Peyer's patch (tissue), 4 donors: ENCODE data around the gene ACTN3. TPM values are rescaled to one million over a fixed set of nuclear protein-coding genes. Genes with fewer than 3 reads are reported as not detected.

ENCODE experiments used
- DNase-seq, 3 donors: peaks; one replicate each; pipeline ENCODE4 v3.0.0-alpha.2; 2017 to 2019
- H3K27ac ChIP-seq, 4 donors: fragments of 200-600 bp; sonication (generic); one replicate each; pipeline ENCODE4 v1.5.1; 2016 to 2019
- H3K27me3 ChIP-seq, 2 donors: fragments of 200-600 bp; sonication (generic); one replicate each; pipeline ENCODE4 v1.5.1; 2019
- H3K36me3 ChIP-seq, 3 donors: fragments of 200-600 bp; sonication (generic); one replicate each; pipeline ENCODE4 v1.5.1; 2016 to 2019
- H3K4me1 ChIP-seq, 4 donors: fragments of 200-600 bp; sonication (generic); one replicate each; pipeline ENCODE4 v1.5.1; 2016 to 2019
- H3K4me3 ChIP-seq, 4 donors: fragments of 200-600 bp; sonication (generic); 1 replicate in 3 of 4; 2 replicates in 1 of 4; pipeline ENCODE4 v1.5.1; 2016 to 2019; ENCODE audit warnings: mild to moderate bottlenecking in 1 of 4
- H3K9me3 ChIP-seq, 4 donors: fragments of 200-600 bp; sonication (generic); one replicate each; pipeline ENCODE4 v1.5.1; 2016 to 2019; ENCODE audit warnings: mild to moderate bottlenecking in 1 of 4
- CTCF ChIP-seq, 6 experiments: fragments of 450-650 bp in 4 of 6; fragments of 200-600 bp in 2 of 6; sonication (generic) in 1 of 6; IDR thresholded peaks; one replicate each; pipeline ENCODE4 v1.5.1; 2017 to 2019; ENCODE audit warnings: antibody characterized with exemption in 6 of 6, mild to moderate bottlenecking in 3 of 6, moderate library complexity in 1 of 6
- POLR2A ChIP-seq, 2 donors: fragments of 450-650 bp; IDR thresholded peaks; one replicate each; pipeline ENCODE4 v1.5.1; 2017; ENCODE audit warnings: antibody characterized with exemption in 2 of 2, mild to moderate bottlenecking in 2 of 2, moderate library complexity in 2 of 2
- total RNA-seq, 4 donors: library from RNA; depleted of rRNA; stranded (reverse); fragments of >200 nt; gene quantifications; one replicate each; pipeline ENCODE4 v1.1.0, GENCODE V29; 2016

ACTN3 gene
- total RNA-seq, 4 donors from 2014 or later = not detected

GRCh38 chr11:66529655-66530054 is 17.0 kb upstream of the ACTN3 start:
- Histone ChIP-seq H3K36me3 (peaks cover 0 to 26% (median 0%) of the 10 kb centered on the region in 3 donors), H3K27ac (no peak overlapping the region), H3K9me3 (no peaks in the 10 kb centered on the region), H3K27me3 (no peaks in the 10 kb centered on the region), H3K4me3 (no peak overlapping the region), H3K4me1 (no peaks in the 10 kb centered on the region)
- no peak for DNase-seq
- TF ChIP-seq CTCF (IDR thresholded peaks at IDR 0.05) = no peak

GRCh38 chr11:66530927-66531709 is 15.6 kb upstream of the ACTN3 start:
- no peak overlapping the region for H3K4me3 ChIP-seq
- no peaks in the 10 kb centered on the region for H3K27me3 ChIP-seq
- no peak overlapping the region for H3K27ac ChIP-seq
- H3K36me3 ChIP-seq = peaks cover 0 to 27% (median 0%) of the 10 kb centered on the region in 3 donors
- no peak for TF ChIP-seq POLR2A (IDR thresholded peaks at IDR 0.05)
- TF ChIP-seq CTCF (IDR thresholded peaks at IDR 0.05) = no peak
- H3K4me1 ChIP-seq = no peaks in the 10 kb centered on the region
- no peak for DNase-seq
- no peaks in the 10 kb centered on the region for H3K9me3 ChIP-seq

- no peak for TF ChIP-seq CTCF (IDR thresholded peaks at IDR 0.05)
- TF ChIP-seq POLR2A (IDR thresholded peaks at IDR 0.05) = no peak
These were observed 14.9 kb upstream of the ACTN3 start for GRCh38 chr11:66531841-66532240.

GRCh38 chr11:66532784-66533183 is 13.9 kb upstream of the ACTN3 start:
- Histone ChIP-seq H3K36me3 (peaks cover 0 to 33% (median 0%) of the 10 kb centered on the region in 3 donors), H3K27ac (no peak overlapping the region), H3K9me3 (no peaks in the 10 kb centered on the region), H3K4me1 (no peaks in the 10 kb centered on the region), H3K27me3 (no peaks in the 10 kb centered on the region), H3K4me3 (no peak overlapping the region)
- DNase-seq = no peak
- TF ChIP-seq CTCF (IDR thresholded peaks at IDR 0.05) = no peak
- no peak for TF ChIP-seq POLR2A (IDR thresholded peaks at IDR 0.05)

More at GRCh38 chr11:66531841-66532240, 14.9 kb upstream of the ACTN3 start:
- Histone ChIP-seq H3K27me3 (no peaks in the 10 kb centered on the region), H3K4me1 (no peaks in the 10 kb centered on the region), H3K27ac (no peak overlapping the region), H3K9me3 (no peaks in the 10 kb centered on the region), H3K36me3 (peaks cover 0 to 29% (median 0%) of the 10 kb centered on the region in 3 donors), H3K4me3 (no peak overlapping the region)
- no peak for DNase-seq

GRCh38 chr11:66539170-66539869 is 7.4 kb upstream of the ACTN3 start:
- TF ChIP-seq CTCF (IDR thresholded peaks at IDR 0.05) = no peak
- TF ChIP-seq POLR2A (IDR thresholded peaks at IDR 0.05) = no peak
- DNase-seq = no peak
- Histone ChIP-seq H3K4me3 (no peak overlapping the region), H3K9me3 (no peaks in the 10 kb centered on the region), H3K4me1 (peaks cover 0 to 12% (median 0%) of the 10 kb centered on the region in 4 donors), H3K27me3 (no peaks in the 10 kb centered on the region), H3K27ac (no peak overlapping the region), H3K36me3 (peaks cover 0 to 41% (median 0%) of the 10 kb centered on the region in 3 donors)
